ENCODE data around the gene SND1.

Gene SND1

DNA sequence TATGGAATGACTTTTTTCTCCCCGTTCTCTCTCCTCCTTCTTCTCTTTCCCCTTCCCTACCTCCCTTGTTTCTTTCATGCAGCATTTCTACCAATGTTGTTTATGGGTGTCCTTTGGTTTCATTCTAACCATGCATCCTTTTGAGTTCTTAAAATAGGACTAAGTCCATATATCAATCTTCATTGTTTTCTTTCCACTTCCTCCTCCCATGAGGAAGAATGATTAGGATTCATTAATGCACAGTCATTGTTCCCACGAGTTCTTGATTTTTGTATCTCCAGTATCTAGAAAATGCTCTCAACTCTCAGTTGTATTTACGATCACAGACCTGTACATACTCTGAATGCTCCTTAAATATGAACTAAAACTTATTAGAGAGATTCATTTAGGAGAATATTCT is 226.0 kb downstream of the SND1 start:
- DNase-seq = no peak

DNA sequence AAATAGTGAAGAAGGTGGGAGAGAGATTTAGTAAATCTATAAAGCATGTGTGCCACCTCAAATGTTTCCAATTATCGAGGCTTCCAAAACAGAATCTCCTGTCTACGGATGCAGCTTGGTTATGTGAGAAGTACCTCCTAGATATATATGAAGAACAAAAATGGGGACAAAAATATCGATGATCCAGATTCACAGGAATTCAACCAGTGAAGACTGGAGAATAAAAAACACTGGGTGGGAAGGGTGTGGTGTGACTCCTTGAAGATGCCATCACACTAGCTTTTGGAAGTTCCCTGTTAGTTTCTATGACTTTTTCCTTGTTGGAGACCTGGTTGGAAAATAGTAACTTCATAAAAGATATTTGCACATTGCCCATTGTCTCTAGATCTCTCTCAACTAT is 226.8 kb downstream of the SND1 start:
- DNase-seq = no peak

DNA sequence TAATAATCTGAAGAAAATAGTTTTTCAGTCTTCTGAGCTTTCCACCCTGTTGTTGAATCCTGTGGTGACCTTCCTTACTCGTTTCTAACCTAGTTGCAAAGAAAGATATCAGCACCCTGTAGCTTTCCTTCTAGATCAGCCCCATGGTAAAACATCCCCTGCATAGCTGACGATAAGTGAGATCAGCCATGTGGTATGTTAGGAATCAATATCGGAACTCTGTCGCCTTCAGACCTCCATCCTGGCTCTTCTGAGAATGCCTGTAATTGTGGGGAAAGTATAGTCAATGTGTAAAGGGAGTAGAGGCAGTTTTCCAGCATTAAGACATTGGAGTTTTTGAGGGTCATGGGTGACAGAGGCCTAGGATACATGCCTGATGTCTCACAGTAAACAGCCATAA is 227.4 kb downstream of the SND1 start:
- no peak for DNase-seq

DNA sequence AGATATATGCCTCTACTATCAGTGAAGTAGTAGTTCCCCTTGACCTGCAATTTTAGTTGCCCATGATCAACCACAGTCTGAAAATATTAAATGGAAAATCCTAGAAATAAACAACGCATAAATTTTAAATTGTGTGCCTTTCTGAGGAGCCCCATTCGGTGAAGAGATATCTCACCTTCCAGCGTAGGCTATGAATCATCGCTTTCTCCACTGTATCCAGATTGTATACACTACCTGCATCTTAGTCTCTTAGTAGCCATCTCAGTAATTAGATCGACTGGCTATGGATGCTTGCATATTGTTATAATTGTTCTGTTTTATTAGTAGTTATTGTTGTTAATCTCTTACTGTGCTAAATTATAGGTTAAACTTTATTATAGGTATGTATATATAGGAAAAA is 227.9 kb downstream of the SND1 start:
- no peak for DNase-seq

DNA sequence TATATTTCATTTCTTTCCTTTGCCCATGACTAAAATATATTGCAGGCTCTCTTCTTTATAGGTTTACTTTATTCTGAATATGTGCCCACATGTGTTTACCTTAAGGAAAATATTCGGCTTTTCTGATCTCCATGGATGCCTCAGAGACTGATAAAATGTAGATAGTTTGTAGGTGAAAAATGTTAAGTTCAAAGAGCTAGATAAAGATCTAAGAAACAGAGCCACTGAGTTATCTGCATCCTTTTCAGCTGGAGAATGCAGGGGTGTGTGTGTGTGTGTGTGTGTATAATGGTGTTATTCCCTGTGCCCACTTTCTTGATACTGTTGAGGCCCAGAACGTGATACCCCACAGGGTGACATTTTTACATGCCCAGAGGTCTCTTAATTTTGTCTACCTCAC is 228.5 kb downstream of the SND1 start:
- DNase-seq = no peak

DNA sequence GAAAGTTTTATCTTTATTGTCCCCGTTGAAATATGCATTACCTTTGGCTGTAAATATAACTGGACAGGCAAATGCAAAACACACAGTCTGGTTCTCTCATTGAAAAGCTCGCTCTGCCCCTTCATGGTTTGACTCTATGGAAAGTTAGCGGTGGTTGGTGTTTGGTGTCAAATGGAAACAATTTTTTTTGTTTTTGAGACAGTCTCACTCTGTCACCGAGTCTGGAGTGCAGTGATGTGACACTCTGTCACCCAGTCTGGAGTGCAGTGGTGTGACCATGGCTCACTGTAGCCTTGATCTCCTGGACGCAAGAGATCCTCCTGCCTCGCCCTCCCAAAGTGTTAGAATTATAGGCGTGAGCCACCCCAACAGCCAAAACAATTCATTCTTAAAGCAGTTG is 229.6 kb downstream of the SND1 start:
- DNase-seq = no peak

DNA sequence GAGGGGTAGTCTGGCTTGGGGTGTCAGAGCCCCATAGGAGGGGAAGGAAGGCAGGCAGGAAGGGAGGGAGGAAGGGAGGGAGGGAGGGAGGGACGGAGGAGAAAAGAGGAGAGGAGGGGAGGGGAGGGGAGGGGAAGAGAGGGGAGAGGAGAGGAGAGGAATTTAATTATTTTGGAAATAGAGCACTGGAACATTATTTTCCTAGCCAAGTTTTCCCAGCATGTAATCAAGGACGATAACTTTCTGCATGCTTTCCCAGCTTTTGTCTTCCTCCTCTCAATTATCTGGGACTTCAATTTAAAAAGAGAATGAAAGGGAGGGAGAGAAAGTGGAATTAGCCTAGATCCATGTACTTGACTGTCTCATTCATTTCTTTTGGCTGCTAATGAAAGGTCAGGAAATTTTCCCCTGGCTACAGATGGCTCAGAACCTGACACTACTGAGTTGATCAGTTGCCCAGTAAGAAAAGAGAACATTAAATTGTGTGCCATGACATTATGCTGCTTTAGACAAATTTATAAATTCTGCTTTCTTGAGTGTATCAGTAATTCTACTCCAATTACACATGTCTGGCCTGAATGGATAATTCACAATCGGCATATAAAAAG is 230.4 kb downstream of the SND1 start:
- no peak for DNase-seq

DNA sequence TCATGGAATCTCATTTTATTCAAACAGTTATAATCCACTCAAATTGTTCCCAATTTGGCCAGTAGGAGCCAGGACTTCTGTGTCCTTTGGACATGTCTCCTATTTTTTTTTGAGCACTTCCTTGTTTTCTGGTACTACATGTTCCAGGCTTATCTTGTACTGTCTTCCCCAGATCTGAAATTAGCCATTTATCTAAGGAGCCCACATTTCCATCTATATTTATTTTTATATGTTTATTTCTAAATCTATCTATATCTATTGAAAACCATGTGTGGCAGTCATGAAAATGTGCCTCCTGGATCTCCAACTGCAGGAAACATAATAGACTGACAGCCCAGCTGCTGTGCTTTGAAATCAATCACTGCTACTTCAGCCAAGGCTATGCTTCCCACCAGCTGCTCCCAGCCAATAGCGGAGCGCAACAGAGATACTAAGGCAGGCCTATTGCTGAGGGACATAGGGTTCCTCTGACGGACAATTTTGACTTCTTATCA is 232.1 kb downstream of the SND1 start:
- DNase-seq = no peak

DNA sequence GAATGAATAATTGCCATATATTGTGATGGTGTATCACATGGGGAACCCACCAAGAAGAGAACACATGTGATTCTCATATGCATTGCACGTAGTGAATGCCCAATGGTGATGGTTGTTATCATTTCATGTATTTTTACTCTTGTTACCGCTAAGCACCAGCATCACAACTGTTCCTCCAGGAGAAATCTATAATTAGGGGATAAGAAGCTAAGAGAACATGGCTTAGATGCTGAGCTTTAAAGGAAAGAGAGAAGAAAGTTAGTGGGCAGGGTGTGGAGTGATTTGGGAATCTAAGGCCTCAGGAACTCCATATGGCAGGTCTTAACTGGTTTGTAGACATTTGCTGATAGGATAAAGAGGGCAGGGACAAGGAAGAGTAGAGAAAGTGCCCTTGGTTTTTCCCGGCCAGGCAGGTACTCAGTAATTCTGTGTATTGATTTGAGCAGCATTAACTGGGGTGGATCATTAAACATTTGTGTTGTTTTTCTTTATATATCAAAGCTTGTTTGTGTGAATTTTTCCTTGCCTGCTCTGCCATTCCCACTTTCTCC is 233.3 kb downstream of the SND1 start:
- no peak for DNase-seq

DNA sequence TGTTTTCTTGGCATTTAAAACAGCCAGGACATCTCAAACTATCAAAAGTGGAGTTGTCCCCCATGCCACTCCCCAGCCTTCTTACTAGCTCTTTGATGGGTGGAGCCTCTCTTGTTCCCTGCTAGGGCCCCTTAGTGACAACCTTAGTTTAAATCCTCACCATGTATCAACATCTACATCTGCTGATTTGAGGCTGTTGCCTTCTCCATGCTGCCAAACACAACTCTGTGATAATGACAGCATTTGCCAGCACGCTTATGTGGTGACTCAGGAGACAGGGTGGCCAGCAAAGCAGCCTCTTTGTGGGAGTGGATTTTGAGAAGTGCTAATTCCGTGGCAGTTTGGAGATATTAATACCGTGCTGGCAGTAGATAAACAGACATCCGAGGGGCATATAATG is 233.8 kb downstream of the SND1 start:
- no peak for DNase-seq

DNA sequence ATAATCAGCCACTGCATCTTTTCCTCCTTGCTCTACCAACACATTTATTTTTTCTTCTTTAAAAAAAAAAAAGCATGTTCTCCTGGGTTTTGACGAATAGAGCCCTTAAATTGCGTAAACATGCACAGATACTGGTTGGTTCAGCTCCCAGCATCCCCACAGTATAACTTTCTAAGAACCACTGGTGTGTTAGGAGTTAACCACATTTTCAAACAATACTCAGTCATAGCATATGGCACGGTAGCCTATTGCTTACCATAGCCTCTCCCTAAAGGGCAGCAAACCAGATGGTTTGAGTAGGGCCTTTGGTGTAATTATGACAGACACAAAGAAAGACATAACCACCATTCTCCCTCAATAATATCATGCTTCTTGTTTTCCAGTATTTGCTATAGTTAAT is 234.3 kb downstream of the SND1 start:
- DNase-seq = no peak

DNA sequence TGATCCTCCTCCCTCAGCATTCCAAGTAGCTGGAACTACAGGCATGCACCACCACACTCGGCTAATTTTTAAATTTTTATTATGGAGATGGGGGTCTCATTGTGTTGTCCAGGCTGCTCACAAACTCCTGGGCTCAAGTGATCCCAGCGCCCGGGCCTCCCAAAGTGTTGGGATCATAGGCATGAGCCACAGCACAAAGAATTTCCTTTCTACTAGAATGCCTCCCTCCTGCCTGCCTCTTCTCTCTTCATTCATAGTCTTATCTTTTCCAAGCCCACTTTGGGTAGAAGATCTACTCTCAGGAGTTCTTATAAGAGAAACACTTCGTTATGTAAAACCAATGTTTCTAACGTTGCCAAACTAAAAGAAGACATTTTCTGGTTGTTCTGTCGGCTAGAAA is 235.1 kb downstream of the SND1 start:
- DNase-seq = no peak

DNA sequence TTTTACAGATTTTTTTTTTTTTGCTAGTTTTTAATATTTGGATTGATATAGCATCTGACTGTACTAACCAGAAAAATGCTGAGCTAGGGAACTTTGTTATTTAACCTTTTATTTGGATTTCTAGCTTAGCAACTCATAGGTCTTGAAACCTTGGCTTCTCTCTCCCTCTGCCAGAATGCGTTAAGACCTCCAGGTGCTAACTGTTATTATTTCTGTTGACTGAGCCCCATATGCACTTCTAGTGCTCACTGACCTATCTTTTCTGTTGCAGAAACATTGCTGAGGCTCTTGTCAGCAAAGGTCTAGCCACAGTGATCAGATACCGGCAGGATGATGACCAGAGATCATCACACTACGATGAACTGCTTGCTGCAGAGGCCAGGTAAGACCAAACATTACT is 235.6 kb downstream of the SND1 start:
- DNase-seq = no peak

DNA sequence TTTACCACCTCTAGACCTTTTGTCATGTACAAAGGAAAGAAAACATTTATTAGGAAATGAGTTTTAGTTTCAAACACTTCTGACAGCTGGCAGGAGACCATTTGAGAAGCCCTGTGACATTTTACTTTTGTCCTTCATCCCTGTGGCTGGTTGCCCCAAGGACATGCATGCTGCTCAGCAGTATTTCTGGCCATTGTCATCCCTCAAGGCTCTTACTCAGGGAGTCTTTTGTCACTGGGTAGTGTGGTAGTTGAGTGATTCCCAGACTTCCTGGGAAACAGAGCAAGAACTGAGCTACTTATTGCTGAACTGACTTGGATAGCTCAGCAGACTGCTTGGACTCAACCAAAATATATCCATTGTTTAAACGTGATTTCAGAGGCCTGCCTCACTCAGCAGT is 236.4 kb downstream of the SND1 start:
- no peak for DNase-seq

DNA sequence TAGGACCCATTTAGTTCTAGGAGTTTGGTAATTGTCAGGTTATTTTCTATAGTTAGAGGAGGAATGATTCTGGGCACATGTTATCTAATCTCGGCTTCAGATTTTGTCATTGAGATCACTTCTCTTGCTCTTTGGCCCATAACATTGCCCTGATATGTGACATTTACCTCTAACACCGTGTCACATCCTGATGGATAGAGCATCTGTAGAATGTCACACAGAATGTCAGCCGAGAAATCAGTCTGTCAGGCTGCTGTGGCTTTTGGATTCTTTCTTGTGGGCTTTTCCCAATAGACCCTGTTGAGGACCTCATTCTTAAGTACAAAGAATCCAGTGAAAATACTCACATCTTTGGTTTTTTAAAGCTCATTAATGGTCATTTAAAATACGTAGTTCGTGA is 236.8 kb downstream of the SND1 start:
- no peak for DNase-seq

DNA sequence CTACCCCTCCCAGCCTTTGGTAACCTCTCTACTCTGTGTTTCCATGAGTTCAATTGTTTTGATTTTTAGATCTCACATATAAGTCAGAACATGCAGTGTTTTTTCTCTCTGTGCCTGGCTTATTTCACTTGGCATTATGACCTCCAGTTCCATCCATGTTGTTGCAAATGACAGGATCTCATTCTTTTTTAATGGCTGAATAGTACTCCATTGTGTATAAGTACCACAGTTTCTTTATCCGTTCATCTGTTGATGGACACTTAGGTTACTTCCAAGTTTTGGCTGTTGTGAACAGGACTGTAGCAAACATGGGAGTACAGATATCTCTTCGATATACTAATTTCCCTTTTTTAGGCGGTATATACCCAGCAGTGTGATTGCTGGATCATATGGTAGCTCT is 237.7 kb downstream of the SND1 start:
- no peak for DNase-seq

DNA sequence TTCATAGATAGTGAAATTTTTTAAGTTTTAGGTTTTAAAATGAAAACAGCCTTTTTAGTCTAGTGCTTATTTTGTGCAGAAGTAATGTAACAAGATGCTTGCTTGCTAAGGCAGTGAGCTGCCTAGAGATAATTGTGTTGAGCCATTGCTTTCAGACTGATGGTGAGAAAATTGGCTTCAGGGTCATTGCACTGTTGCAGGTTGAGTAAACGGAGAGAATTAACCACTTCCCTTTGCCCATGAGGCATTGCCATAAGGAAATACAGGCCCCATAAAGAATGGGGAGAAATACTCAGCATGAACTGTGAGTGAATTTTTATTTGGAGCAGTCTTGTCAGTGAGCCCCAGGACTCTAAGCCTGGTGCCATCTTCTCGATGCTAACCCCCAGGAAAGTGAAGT is 238.7 kb downstream of the SND1 start:
- no peak for DNase-seq

DNA sequence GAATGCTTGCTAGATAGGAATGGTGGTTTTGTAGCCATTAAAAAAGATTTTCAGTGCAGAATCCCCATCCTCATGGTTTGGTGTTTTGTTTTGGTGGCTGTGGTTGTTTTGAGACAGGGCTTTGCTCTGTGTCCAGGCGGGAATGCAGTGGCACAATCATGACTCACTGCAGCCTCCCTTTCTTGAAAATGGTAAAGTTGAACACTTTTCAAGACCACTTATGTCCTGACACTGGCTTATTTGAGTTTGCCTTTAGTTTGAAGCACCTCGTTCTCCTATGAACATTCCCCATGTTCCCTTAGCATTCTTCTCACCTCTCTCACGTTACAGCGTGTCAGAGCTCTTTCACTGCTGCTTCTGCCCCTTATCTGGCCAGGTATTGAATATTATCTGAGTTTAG is 239.2 kb downstream of the SND1 start:
- DNase-seq = no peak

DNA sequence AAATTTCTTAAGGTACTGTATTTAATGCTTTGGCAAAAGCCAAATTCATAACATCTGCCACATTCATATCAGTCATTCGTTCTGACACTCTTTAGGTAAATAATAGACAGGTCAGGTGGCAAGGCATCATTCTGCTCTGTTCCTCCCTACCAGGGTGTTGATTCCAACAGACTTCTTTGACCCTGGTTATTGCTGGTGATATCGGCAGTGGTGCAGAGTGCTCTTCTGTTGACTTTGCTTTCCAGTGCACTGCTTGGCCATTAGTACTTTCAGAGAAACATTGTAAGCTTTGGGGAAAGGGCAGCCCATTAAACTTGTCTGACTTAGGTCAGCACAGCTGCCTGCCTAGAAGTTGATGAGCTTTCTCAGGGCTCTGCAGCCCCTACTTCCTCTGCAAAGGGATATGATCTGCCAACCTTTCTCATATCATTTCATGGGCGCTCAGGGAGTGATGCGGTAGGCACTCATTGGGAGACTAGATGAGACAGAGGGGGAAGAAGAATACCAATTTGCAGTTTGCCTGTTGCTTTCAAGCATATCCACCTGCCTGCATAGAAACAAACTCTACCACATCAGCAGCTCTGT is 240.0 kb downstream of the SND1 start:
- no peak for DNase-seq

DNA sequence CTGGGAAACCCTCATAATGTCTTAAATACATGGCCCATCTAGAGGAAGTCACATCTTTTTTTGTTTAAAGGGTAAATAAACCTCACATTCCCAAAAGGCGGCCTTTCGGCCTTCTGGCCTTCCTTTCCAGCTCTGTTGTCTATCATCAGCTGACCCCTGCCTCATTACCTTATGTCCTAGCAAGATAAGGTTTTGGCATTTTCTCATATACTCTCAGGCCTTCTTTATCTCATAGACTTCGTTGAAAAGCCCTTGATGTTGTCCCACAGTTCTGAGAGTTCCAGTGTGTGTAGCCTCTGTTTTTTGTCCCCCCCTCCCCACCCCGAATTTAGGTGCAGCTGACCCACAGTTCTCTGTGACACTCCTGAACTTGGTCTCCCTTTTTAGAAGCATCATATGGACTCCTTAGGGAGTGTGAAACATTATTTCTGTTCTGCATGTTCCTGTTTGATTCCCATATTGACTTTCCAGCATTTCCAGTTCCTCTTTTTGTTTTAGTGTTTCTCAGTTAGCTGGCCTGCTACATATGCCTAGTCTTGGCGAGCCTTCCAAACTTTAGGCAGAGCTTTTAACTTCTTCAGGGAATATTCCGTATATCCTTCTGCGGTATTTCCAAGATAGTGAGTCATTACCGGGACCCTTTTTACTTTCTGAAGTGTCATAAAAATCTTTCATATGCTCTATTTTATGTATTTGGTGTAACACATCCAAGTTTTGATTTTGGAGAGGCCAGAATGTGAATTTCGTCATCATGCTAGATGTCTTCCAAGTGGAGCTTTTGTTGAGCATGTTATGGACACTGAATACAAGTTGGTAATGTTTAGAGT is 240.7 kb downstream of the SND1 start:
- DNase-seq = no peak

DNA sequence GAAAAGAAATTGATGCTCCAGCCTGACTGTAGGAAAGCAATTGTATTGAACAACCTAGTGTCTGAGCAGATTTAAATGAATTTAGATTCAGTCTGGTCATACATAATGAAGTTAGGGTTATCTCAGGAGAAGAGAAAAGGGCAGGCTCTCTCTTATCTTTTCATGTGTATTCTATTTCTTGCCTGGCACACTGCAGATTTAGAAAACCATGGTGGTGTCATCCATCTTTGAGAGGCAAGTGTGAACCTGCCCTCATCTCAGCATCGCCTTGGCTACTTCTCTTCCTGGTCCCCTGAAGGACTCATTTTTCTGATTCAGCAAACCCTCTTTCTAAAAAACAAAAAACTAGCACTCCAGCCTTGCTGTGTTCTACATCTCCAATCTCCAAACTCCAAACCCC is 241.6 kb downstream of the SND1 start:
- DNase-seq = no peak

DNA sequence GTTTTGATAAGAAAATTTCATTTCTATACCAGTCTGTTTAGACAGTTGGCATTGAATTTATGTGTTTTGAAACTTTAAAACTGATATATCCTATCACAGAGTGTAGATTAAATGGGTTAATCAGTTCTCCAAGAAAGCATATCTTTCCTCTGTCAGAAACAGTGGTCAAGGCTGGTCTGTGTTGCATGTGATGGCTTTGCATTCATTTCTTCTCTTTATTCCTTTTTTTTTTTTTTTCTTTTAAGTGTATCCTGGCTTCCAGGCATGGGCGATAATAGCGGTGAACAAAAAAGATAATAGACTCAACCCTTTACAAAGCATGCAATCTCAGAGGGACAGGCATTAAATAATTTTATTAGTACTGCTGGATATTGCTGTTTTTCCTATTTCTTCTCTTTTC is 242.6 kb downstream of the SND1 start:
- no peak for DNase-seq

DNA sequence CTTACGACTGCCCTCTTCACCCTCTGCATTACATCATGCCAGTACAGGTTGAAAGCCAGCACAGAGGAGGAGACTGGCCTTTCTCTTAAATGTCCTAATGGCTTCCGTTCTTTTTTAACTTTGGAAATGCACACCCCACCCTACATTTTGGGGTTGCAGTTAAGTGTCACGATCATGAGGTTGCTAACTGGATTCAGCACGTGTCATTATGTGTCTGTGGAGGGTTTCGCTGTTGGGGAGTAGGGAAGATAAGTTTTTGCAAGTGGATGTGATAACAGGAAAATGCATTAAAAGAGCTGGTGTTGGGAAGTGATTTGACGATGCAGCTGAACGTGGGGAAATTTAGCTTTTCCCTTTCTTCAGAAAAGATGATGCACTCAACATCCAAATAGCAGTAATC is 243.4 kb downstream of the SND1 start:
- no peak for DNase-seq

DNA sequence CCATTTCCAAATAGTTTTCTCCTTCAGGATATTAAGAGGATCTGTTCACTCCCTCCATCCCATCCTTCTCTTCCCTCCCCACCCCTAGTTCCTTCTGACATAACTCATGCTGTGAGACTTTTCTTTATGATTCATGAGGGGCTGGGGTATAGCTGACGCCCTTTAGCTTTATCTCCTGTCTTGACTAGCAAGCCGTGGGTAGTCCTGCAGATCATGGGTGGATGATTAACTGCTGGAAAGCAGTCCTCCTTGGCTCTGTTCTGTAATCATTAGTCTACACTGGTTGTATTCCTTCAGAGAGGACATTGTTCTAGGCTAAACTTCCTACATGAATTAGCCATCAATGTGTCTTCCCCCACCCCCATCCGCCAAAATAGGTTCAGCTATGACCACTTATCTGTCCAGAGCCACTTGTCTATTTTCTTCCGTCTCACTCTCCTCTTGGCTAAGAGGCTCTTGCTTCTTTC is 243.9 kb downstream of the SND1 start:
- no peak for DNase-seq

All from activated gamma-delta T cell treated with Interleukin-2 at 50 U/mL for 16 hours (primary cell).